Gastrocnemius medialis (tissue), 4 donors: ENCODE measurements around the gene NR3C2. TPM values are rescaled to one million over a fixed set of nuclear protein-coding genes. Genes with fewer than 3 reads are reported as not detected.

Experiments used
- ATAC-seq, 2 donors: fragments of 150-250 bp; one replicate each; pipeline ENCODE4 v1.9.1; 2016
- DNase-seq, 2 donors: peaks; one replicate each; pipeline ENCODE4 v3.0.0-alpha.2; 2019
- H3K27ac ChIP-seq, 4 donors: fragments of 200-600 bp; sonication (generic); 1 replicate in 1 of 4; 2 replicates in 3 of 4; pipeline ENCODE4 v1.5.1; 2016 to 2018; ENCODE audit warnings: mild to moderate bottlenecking in 2 of 4, moderate library complexity in 1 of 4
- H3K27me3 ChIP-seq, 3 donors: fragments of 200-600 bp; sonication (generic) in 2 of 3; 1 replicate in 1 of 3; 2 replicates in 2 of 3; pipeline versions ENCODE4 v1.5.1 to v1.6.0; 2016 to 2019; ENCODE audit warnings: mild to moderate bottlenecking in 1 of 3, moderate library complexity in 1 of 3
- H3K36me3 ChIP-seq, 2 donors: fragments of 200-600 bp; sonication (generic) in 1 of 2; one replicate each; pipeline ENCODE4 v1.5.1; 2017 to 2018
- H3K4me1 ChIP-seq, 2 donors: fragments of 200-600 bp; sonication (generic) in 1 of 2; one replicate each; pipeline ENCODE4 v1.5.1; 2016 to 2017; ENCODE audit warnings: mild to moderate bottlenecking in 2 of 2
- H3K4me3 ChIP-seq, 4 donors: fragments of 200-600 bp; sonication (generic) in 3 of 4; 1 replicate in 1 of 4; 2 replicates in 3 of 4; pipeline ENCODE4 v1.5.1; 2016 to 2019; ENCODE audit warnings: mild to moderate bottlenecking in 2 of 4
- H3K9me3 ChIP-seq, 3 donors: fragments of 200-600 bp; sonication (generic) in 2 of 3; 1 replicate in 1 of 3; 2 replicates in 2 of 3; pipeline ENCODE4 v1.5.1; 2016 to 2019
- CTCF ChIP-seq, 5 experiments: fragments of 450-650 bp in 3 of 5; fragments of 200-600 bp in 2 of 5; sonication (generic) in 2 of 5; IDR thresholded peaks in 4 of 5; conservative IDR thresholded peaks in 1 of 5; 1 replicate in 4 of 5; 2 replicates in 1 of 5; pipeline ENCODE4 v1.5.1; 2016 to 2019; ENCODE audit warnings: antibody characterized with exemption in 5 of 5, mild to moderate bottlenecking in 3 of 5, moderate library complexity in 3 of 5
- POLR2A ChIP-seq, 2 donors: fragments of 450-650 bp; IDR thresholded peaks; one replicate each; pipeline ENCODE4 v1.6.1; 2017; ENCODE audit warnings: antibody characterized with exemption in 2 of 2, mild to moderate bottlenecking in 2 of 2, moderate library complexity in 2 of 2
- in situ Hi-C, 4 donors: fragments of 200-750 bp; cut with MboI; loops; one replicate each; pipeline versions ENCODE4 v1.15.0 to v1.8.0; 2017; ENCODE audit warnings: low sequenced_read_pairs in 4 of 4
- intact Hi-C: fragments of 100-400 bp; cut with DNase I; formaldehyde crosslinking; loops from one replicate; pipeline ENCODE4 v1.15.1; 2023; ENCODE audit warnings: low total_unique reads
- total RNA-seq, 4 donors: library from RNA; depleted of rRNA; stranded (reverse); fragments of >200 nt; gene quantifications; one replicate each; pipeline versions ENCODE4 v1.1.0 to v1.2.3, GENCODE V29; 2016

NR3C2 gene
- total RNA-seq, 4 donors from 2014 or later: 5.6 to 10.4 (median 8.1) TPM

GRCh38 chr4:148235809-148236208 lies 206.4 kb downstream of the NR3C2 start:
- DNase-seq: no peak
- in situ Hi-C loops: no loop called here
- no peaks in the 10 kb centered on the region for H3K27me3 ChIP-seq

GRCh38 chr4:148229798-148230197 lies 212.4 kb downstream of the NR3C2 start:
- Histone ChIP-seq H3K4me3 (no peak overlapping the region), H3K27ac (no peak overlapping the region), H3K36me3 (no peaks in the 10 kb centered on the region), H3K9me3 (no peaks in the 10 kb centered on the region), H3K27me3 (no peaks in the 10 kb centered on the region), H3K4me1 (peaks cover 5 to 8% of the 10 kb centered on the region in 2 donors)
- intact Hi-C loops (no loop called here), in situ Hi-C loops (no loop called here)
- TF ChIP-seq CTCF (IDR thresholded peaks at IDR 0.05 in 4 of 5, conservative IDR thresholded peaks at IDR 0.05 in 1 of 5) (no peak), POLR2A (IDR thresholded peaks at IDR 0.05) (no peak)
- ATAC-seq (no peak), DNase-seq (no peak)

More at GRCh38 chr4:148235809-148236208, 206.4 kb downstream of the NR3C2 start:
- intact Hi-C loops: no loop called here
- Histone ChIP-seq H3K36me3 (no peaks in the 10 kb centered on the region), H3K4me3 (no peak overlapping the region), H3K27ac (no peak overlapping the region), H3K4me1 (peaks cover 8 to 9% of the 10 kb centered on the region in 2 donors), H3K9me3 (no peaks in the 10 kb centered on the region)
- TF ChIP-seq CTCF (IDR thresholded peaks at IDR 0.05 in 4 of 5, conservative IDR thresholded peaks at IDR 0.05 in 1 of 5) (no peak), POLR2A (IDR thresholded peaks at IDR 0.05) (no peak)
- ATAC-seq: no peak

- H3K27me3 ChIP-seq: no peaks in the 10 kb centered on the region
- H3K4me1 ChIP-seq: peaks cover 10% of the 10 kb centered on the region in 2 donors
- ATAC-seq (no peak), DNase-seq (no peak)
- no peak overlapping the region for H3K27ac ChIP-seq
- intact Hi-C loops: no loop called here
- no peaks in the 10 kb centered on the region for H3K36me3 ChIP-seq
- no peaks in the 10 kb centered on the region for H3K9me3 ChIP-seq
- no peak overlapping the region for H3K4me3 ChIP-seq
- in situ Hi-C loops: no loop called here
- TF ChIP-seq POLR2A (IDR thresholded peaks at IDR 0.05): no peak
- TF ChIP-seq CTCF (IDR thresholded peaks at IDR 0.05 in 4 of 5, conservative IDR thresholded peaks at IDR 0.05 in 1 of 5): no peak
Observed at GRCh38 chr4:148229028-148229427, 213.2 kb downstream of the NR3C2 start.

GRCh38 chr4:148227147-148227546 lies 215.1 kb downstream of the NR3C2 start:
- Histone ChIP-seq H3K4me3 (no peak overlapping the region), H3K36me3 (no peaks in the 10 kb centered on the region), H3K27me3 (no peaks in the 10 kb centered on the region), H3K4me1 (peaks cover 10 to 13% of the 10 kb centered on the region in 2 donors), H3K9me3 (no peaks in the 10 kb centered on the region), H3K27ac (no peak overlapping the region)
- intact Hi-C loops (no loop called here), in situ Hi-C loops (no loop called here)
- TF ChIP-seq CTCF (IDR thresholded peaks at IDR 0.05 in 4 of 5, conservative IDR thresholded peaks at IDR 0.05 in 1 of 5) (no peak), POLR2A (IDR thresholded peaks at IDR 0.05) (no peak)
- ATAC-seq (no peak), DNase-seq (no peak)

GRCh38 chr4:148226341-148226740 lies 215.9 kb downstream of the NR3C2 start:
- DNase-seq: no peak
- ATAC-seq: no peak
- no peaks in the 10 kb centered on the region for H3K9me3 ChIP-seq
- in situ Hi-C loops (no loop called here), intact Hi-C loops (no loop called here)
- no peaks in the 10 kb centered on the region for H3K27me3 ChIP-seq
- TF ChIP-seq POLR2A (IDR thresholded peaks at IDR 0.05) (no peak), CTCF (IDR thresholded peaks at IDR 0.05 in 4 of 5, conservative IDR thresholded peaks at IDR 0.05 in 1 of 5) (no peak)
- peaks cover 10 to 13% of the 10 kb centered on the region in 2 donors for H3K4me1 ChIP-seq
- H3K36me3 ChIP-seq: no peaks in the 10 kb centered on the region
- no peak overlapping the region for H3K27ac ChIP-seq
- H3K4me3 ChIP-seq: no peak overlapping the region
